Esophagus muscularis mucosa (tissue), 4 donors: ENCODE data around the gene REV1. TPM values are rescaled to one million over a fixed set of nuclear protein-coding genes. Genes with fewer than 3 reads are reported as not detected.

Experiments used
- DNase-seq: peaks from one replicate; pipeline ENCODE4 v3.0.0-alpha.2; 2017; ENCODE audit errors: extremely low spot score
- H3K27ac ChIP-seq, 4 donors: fragments of 200-600 bp; sonication (generic); replicated peaks in 1 of 4; 1 replicate in 3 of 4; 2 replicates in 1 of 4; pipeline ENCODE4 v1.5.1; 2016 to 2019; ENCODE audit warnings: mild to moderate bottlenecking in 1 of 4
- H3K27me3 ChIP-seq, 4 donors: fragments of 200-600 bp; sonication (generic); one replicate each; pipeline versions ENCODE4 v1.5.1 to v1.6.0; 2016 to 2019
- H3K36me3 ChIP-seq, 4 donors: fragments of 200-600 bp; sonication (generic); one replicate each; pipeline ENCODE4 v1.5.1; 2016 to 2019
- H3K4me1 ChIP-seq, 4 donors: fragments of 200-600 bp; sonication (generic); one replicate each; pipeline ENCODE4 v1.5.1; 2016 to 2019
- H3K4me3 ChIP-seq, 4 donors: fragments of 200-600 bp; sonication (generic); 1 replicate in 2 of 4; 2 replicates in 2 of 4; pipeline ENCODE4 v1.5.1; 2016 to 2019; ENCODE audit warnings: mild to moderate bottlenecking in 4 of 4, moderate library complexity in 1 of 4
- H3K9me3 ChIP-seq, 4 donors: fragments of 200-600 bp; sonication (generic); 1 replicate in 3 of 4; 2 replicates in 1 of 4; pipeline ENCODE4 v1.5.1; 2016 to 2019
- EP300 ChIP-seq: sonication (generic); formaldehyde crosslinking; IDR thresholded peaks from one replicate; pipeline ENCODE4 v1.6.1; 2017; ENCODE audit warnings: antibody characterized with exemption
- POLR2A ChIP-seq: fragments of 450-650 bp; IDR thresholded peaks from one replicate; pipeline ENCODE4 v1.6.1; 2017; ENCODE audit warnings: antibody characterized with exemption, moderate library complexity, mild to moderate bottlenecking, low read depth
- POLR2AphosphoS5 ChIP-seq, 2 donors: sonication (generic); formaldehyde crosslinking; IDR thresholded peaks; one replicate each; pipeline ENCODE4 v1.6.1; 2017; ENCODE audit warnings: antibody characterized with exemption in 2 of 2
- WGBS: methylation state at CpG from one replicate; pipeline ENCODE4 v1.1.5; 2018; 5-methylcytosine and 5-hydroxymethylcytosine counted together
- intact Hi-C: fragments of 100-400 bp; cut with DNase I; formaldehyde crosslinking; loops from one replicate; pipeline ENCODE4 v1.15.1; 2023
- total RNA-seq, 4 donors: library from RNA; depleted of rRNA; stranded (reverse); fragments of >200 nt; gene quantifications; one replicate each; pipeline versions ENCODE4 v1.1.0 to v1.2.1, GENCODE V29; 2016
- TF ChIP-seq, protein P1 (sequence below), 3 experiments: fragments of 200-600 bp in 2 of 3; fragments of 450-650 bp in 1 of 3; sonication (generic) in 2 of 3; IDR thresholded peaks; one replicate each; pipeline ENCODE4 v1.5.1; 2017 to 2019; ENCODE audit warnings: antibody characterized with exemption in 3 of 3, mild to moderate bottlenecking in 2 of 3, moderate library complexity in 1 of 3

The REV1 gene
- total RNA-seq, 4 donors from 2014 or later = 26.7 to 47.7 (median 31.4) TPM

DNA sequence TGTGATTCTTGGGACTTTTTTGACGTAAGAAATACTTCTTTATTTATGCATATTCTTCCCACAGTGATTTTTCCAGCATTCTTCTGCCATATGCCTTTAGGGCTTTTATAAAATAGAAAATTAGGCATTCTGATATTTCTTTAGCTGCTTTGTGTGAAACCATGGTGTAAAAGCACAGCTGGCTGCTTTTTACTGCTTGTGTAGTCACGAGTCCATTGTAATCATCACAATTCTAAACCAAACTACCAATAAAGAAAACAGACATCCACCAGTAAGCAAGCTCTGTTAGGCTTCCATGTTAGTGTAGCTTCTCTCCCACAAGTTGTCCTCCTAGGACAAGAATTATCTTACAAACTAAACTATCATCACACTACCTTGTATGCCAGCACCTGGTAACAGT lies 90.0 kb downstream of the REV1 start:
- Histone ChIP-seq H3K36me3 (peaks cover 78 to 100% (median 90%) of the 10 kb centered on the region in 4 donors), H3K27ac (no peak overlapping the region), H3K9me3 (no peaks in the 10 kb centered on the region), H3K4me1 (peaks cover 0 to 17% (median 2%) of the 10 kb centered on the region in 4 donors), H3K27me3 (no peaks in the 10 kb centered on the region), H3K4me3 (no peak overlapping the region)
- intact Hi-C loops = no loop called here
- TF ChIP-seq, protein P1, sequence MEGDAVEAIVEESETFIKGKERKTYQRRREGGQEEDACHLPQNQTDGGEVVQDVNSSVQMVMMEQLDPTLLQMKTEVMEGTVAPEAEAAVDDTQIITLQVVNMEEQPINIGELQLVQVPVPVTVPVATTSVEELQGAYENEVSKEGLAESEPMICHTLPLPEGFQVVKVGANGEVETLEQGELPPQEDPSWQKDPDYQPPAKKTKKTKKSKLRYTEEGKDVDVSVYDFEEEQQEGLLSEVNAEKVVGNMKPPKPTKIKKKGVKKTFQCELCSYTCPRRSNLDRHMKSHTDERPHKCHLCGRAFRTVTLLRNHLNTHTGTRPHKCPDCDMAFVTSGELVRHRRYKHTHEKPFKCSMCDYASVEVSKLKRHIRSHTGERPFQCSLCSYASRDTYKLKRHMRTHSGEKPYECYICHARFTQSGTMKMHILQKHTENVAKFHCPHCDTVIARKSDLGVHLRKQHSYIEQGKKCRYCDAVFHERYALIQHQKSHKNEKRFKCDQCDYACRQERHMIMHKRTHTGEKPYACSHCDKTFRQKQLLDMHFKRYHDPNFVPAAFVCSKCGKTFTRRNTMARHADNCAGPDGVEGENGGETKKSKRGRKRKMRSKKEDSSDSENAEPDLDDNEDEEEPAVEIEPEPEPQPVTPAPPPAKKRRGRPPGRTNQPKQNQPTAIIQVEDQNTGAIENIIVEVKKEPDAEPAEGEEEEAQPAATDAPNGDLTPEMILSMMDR (IDR thresholded peaks at IDR 0.05) = no peak
- TF ChIP-seq POLR2AphosphoS5 (IDR thresholded peaks at IDR 0.05) = no peak
- TF ChIP-seq EP300 = no peak
- no peak for TF ChIP-seq POLR2A
- no peak for DNase-seq
- WGBS = 84% methylated on average over 2 of the region's 2 CpGs

DNA sequence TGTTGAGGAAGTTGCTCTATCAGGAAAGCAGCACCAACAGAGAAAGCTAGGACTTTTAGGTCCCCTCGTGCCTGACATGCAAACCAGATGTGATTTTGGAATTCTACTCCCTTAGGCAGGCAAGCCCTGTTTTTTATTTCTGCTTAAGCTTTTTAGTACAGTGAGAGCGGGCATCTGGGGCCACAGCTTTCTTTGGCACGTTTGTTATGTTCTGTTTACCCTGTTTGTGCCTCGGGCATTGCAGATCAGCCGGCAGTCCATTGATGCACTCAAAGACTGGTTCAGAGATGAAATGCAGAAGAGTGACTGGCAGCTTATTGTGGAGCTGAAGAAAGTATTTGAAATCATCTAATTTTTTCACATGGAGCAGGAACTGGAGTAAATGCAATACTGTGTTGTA lies 90.8 kb downstream of the REV1 start:
- Histone ChIP-seq H3K9me3 (no peaks in the 10 kb centered on the region), H3K4me1 (peaks cover 0 to 17% (median 0%) of the 10 kb centered on the region in 4 donors), H3K4me3 (no peak overlapping the region), H3K27ac (peak overlapping the region in 1 of 4 donors; percentile 18), H3K36me3 (peaks cover 70 to 100% (median 90%) of the 10 kb centered on the region in 4 donors), H3K27me3 (no peaks in the 10 kb centered on the region)
- WGBS = 77% methylated on average over 5 of the region's 5 CpGs
- TF ChIP-seq POLR2A (no peak), POLR2AphosphoS5 (IDR thresholded peaks at IDR 0.05) (no peak), EP300 (no peak)
- TF ChIP-seq, protein P1 (IDR thresholded peaks at IDR 0.05) = no peak
- intact Hi-C loops = no loop called here
- DNase-seq = no peak

DNA sequence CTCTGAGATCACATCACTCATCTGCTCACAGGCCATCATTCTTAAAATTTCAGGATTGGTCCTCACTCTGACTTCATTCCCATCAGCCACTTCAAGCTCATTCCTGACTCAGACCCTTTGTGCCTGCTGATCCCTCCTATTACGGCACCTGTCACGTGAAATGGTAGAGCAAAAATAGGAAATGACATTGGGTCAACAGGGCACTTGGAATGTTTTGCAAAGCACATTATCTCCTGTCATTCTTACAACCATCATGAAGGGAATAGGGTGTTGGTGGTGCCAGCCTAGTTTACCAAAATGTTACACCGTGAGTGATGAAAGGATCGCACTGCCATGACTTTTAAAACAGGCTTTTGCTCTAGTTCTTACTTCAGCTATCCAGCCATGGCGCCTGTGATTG lies 91.5 kb downstream of the REV1 start:
- 96% methylated on average over 5 of the region's 5 CpGs for WGBS
- Histone ChIP-seq H3K4me3 (no peak overlapping the region), H3K36me3 (peaks cover 63 to 100% (median 90%) of the 10 kb centered on the region in 4 donors), H3K9me3 (no peaks in the 10 kb centered on the region), H3K4me1 (peaks cover 0 to 17% (median 0%) of the 10 kb centered on the region in 4 donors), H3K27me3 (no peaks in the 10 kb centered on the region), H3K27ac (peak overlapping the region in 1 of 4 donors; percentile 6)
- intact Hi-C loops = no loop called here
- DNase-seq = no peak
- no peak for TF ChIP-seq POLR2AphosphoS5 (IDR thresholded peaks at IDR 0.05)
- TF ChIP-seq, protein P1 (IDR thresholded peaks at IDR 0.05) = no peak
- no peak for TF ChIP-seq POLR2A
- no peak for TF ChIP-seq EP300

DNA sequence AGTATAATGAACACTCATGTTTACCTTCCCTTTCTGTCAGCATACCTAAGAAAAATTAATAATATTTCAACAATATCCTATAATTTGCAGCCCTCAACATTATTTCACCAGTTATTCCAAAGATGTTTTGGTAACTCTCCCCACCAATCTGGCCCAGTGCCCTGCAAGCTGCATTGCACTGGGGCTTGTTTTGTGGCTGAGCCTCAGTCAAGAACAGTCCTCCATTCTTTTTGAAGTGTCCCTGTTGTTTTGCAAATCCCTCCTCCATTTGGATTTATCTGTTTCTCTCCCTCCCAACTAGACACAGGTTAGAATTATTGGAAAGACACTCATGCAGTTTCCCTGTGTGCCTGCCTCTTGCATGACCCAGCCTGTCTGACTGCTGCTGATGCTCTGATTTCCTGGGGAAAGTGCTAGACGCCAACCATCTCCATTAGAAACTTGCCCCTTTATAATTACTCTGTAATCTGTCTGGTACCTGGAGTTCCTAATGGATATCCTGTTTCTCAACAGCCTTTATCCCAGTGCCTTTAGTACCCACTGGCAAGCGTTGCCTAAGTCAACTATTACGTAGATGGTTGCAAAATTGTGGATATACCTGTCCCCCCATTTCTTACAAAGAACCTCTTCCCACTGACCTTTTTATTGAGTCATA lies 92.4 kb downstream of the REV1 start:
- Histone ChIP-seq H3K36me3 (peaks cover 53 to 97% (median 87%) of the 10 kb centered on the region in 4 donors), H3K9me3 (no peaks in the 10 kb centered on the region), H3K27me3 (no peaks in the 10 kb centered on the region), H3K27ac (no peak overlapping the region), H3K4me3 (no peak overlapping the region), H3K4me1 (peaks cover 0 to 17% (median 0%) of the 10 kb centered on the region in 4 donors)
- intact Hi-C loops = no loop called here
- WGBS = 91% methylated on average over 3 of the region's 3 CpGs
- no peak for DNase-seq
- TF ChIP-seq POLR2AphosphoS5 (IDR thresholded peaks at IDR 0.05) (no peak), EP300 (no peak), POLR2A (no peak)
- TF ChIP-seq, protein P1 (IDR thresholded peaks at IDR 0.05) = no peak
